OCI-M1 (cell line): Measurements from ENCODE around the gene PCDHGA8.
"Not testable (repeated sequence)": the region's sequence is repeated elsewhere in the genome, so short reads cannot be mapped to it uniquely, and the experiment has no call there.

Experiments
- DNase-seq: peaks from one replicate; lab custom pipeline; 2025; lab: John Stamatoyannopoulos, UW

Gene PCDHGA8

DNA sequence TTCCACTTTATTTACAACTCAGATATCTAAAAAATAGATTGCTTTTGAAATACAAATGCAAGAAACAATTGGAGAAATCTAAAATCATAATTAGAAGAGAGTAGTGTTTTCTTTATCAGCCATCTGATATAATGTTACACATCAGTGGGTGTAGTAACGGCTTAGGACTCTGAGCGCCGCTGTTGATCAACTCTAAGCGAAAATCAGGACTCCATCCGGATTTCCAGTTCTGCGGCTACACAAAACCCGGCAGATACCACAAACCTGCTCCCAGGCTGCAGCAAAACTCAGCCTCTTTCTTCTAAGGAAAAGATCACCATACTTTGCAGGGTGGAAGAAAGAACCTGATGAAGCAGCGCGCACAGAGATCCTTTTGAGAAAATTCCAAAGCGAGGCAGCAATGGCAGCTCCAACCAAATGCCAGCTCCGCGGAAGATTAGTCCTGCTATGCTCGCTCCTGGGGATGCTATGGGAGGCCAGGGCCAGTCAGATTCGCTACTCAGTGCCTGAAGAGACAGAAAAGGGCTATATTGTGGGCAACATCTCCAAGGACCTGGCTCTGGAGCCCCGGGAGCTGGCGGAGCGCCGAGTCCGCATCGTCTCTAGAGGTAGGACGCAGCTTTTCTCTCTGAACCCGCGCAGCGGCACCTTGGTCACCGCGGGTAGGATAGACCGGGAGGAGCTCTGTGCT is 10.3 kb downstream of the PCDHGA8 start, which contains the start of gene PCDHGA9:
Gene PCDHGA9, plus strand, starts transcription at position 226 of the 691 bp plus-strand sequence. Its CDS starts 175 bp downstream, at position 401.
- peak; percentile 29 for DNase-seq

- DNase-seq, result no peak
Observed at GRCh38 chr5:141403387-141403786, 11.0 kb downstream of the PCDHGA8 start.

GRCh38 chr5:141407790-141408505 is 15.5 kb downstream of the PCDHGA8 start, which contains the start of gene PCDHGB6:
PCDHGB6 (plus strand) TSS chr5:141408021; CDS start chr5:141408203, 182 bp downstream.
- not testable (repeated sequence) for DNase-seq

- no peak for DNase-seq
Observed at GRCh38 chr5:141409598-141410306, 17.3 kb downstream of the PCDHGA8 start.

GRCh38 chr5:141411575-141411974 is 19.1 kb downstream of the PCDHGA8 start:
- no peak for DNase-seq

DNA sequence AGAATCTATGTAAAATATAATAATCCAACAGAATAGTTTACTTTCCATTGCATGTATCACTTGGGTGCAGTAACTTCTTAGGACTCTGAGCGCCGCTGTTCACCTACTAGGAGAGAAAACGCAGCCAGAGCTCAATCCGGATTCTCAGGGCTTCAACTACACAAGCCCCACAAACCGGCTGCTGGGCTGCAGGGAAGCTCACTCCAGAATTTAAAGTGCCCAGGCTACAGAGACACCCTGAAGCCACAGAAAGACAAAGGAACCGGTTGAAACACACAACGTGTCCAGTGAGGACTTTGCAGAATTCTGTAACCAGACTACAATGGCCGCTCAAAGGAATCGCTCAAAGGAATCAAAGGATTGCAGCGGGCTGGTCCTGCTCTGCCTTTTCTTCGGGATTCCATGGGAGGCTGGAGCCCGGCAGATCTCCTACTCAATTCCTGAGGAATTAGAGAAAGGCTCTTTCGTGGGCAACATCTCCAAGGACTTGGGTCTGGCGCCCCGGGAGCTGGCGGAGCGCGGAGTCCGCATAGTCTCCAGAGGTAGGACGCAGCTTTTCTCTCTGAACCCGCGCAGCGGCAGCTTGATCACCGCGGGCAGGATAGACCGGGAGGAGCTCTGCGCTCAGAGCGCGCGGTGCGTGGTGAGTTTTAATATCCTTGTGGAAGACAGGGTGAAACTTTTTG is 20.6 kb downstream of the PCDHGA8 start, which contains the start of gene PCDHGA10:
Gene PCDHGA10, plus strand, starts transcription at position 134 of the 686 bp plus-strand sequence. Its CDS starts 189 bp downstream, at position 323.
- DNase-seq, result peak; percentile 89

DNA sequence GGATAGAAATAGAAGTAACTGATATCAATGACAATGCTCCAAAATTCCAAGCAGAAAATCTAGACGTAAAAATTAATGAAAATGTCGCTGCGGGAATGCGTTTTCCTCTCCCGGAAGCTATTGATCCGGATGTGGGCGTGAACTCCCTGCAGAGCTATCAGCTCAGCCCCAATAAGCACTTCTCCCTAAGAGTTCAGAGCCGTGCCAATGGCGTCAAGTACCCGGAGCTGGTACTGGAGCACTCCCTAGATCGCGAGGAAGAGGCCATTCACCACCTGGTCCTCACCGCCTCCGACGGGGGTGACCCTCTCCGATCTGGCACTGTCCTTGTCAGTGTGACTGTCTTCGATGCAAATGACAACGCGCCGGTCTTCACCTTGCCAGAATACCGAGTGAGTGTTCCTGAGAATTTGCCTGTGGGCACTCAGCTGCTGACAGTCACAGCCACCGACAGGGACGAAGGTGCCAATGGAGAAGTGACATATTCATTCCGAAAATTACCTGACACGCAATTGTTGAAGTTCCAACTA is 21.2 kb downstream of the PCDHGA8 start:
- DNase-seq, result no peak

DNA sequence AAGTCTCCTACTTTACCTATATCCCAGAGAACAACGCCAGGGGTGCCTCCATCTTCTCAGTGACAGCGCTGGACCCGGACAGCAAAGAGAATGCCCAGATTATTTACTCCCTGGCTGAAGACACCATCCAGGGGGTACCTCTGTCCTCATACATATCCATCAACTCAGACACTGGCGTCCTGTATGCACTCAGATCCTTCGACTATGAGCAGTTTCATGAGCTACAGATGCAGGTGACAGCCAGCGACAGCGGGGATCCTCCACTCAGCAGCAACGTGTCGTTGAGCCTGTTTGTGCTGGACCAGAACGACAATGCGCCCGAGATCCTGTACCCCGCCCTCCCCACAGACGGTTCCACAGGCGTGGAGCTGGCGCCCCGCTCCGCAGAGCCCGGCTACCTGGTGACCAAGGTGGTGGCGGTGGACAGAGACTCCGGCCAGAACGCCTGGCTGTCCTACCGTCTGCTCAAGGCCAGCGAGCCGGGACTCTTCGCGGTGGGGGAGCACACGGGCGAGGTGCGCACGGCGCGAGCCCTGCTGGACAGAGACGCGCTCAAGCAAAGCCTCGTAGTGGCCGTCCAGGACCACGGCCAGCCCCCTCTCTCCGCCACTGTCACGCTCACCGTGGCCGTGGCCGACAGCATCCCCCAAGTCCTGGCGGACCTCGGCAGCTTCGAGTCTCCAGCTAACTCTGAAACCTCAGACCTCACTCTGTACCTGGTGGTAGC is 22.3 kb downstream of the PCDHGA8 start:
- not testable (repeated sequence) for DNase-seq

DNA sequence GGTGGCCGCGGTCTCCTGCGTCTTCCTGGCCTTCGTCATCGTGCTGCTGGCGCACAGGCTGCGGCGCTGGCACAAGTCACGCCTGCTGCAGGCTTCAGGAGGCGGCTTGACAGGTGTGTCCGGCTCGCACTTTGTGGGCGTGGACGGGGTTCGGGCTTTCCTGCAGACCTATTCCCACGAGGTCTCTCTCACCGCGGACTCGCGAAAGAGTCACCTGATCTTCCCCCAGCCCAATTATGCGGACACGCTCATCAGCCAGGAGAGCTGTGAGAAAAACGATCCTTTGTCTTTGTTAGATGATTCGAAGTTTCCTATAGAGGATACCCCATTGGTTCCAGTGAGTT is 22.8 kb downstream of the PCDHGA8 start:
- DNase-seq, result not testable (repeated sequence)

- DNase-seq, result peak; percentile 31
Observed at GRCh38 chr5:141417494-141418172, 25.2 kb downstream of the PCDHGA8 start, which contains the start of gene PCDHGB7. PCDHGB7 (plus strand) TSS chr5:141417677; CDS start chr5:141417860, 183 bp downstream.

- no peak for DNase-seq
Observed at GRCh38 chr5:141419074-141419880, 26.8 kb downstream of the PCDHGA8 start.

DNA sequence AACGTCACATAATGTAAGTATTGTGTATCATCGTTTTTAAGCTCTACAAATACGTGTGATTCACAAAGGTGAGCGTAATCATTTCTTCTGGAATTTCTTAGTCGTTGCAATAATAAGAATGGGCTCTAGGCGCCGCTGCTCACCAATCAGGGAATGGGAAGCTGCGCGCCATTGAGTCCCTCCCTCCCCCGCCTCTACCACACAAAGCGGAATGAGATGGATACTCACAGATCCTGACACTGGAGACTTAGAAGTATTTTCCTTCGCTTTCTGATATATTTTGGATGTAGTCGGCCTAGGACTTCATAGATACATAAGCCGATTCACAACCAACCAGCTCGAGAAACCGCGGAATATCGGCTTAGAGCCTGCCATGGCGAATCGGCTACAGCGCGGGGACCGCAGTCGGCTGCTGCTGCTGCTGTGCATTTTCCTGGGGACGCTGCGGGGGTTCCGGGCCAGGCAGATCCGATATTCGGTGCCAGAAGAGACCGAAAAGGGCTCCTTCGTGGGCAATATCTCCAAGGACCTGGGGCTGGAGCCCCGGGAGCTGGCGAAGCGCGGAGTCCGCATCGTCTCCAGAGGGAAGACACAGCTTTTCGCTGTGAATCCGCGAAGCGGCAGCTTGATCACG is 28.5 kb downstream of the PCDHGA8 start, which contains the start of gene PCDHGA11:
Gene PCDHGA11, plus strand, starts transcription at position 197 of the 634 bp plus-strand sequence. Its CDS starts 177 bp downstream, at position 374.
- peak; percentile 73 for DNase-seq

DNA sequence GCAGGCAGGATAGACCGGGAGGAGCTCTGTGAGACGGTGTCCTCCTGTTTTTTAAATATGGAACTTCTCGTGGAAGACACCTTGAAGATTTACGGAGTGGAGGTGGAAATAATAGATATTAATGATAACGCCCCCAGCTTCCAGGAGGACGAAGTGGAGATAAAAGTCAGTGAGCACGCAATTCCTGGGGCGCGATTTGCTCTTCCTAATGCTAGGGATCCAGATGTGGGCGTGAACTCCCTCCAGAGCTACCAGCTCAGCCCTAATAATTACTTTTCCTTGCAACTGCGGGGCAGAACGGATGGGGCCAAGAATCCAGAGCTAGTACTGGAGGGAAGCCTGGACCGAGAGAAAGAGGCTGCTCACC is 29.0 kb downstream of the PCDHGA8 start:
- no peak for DNase-seq

DNA sequence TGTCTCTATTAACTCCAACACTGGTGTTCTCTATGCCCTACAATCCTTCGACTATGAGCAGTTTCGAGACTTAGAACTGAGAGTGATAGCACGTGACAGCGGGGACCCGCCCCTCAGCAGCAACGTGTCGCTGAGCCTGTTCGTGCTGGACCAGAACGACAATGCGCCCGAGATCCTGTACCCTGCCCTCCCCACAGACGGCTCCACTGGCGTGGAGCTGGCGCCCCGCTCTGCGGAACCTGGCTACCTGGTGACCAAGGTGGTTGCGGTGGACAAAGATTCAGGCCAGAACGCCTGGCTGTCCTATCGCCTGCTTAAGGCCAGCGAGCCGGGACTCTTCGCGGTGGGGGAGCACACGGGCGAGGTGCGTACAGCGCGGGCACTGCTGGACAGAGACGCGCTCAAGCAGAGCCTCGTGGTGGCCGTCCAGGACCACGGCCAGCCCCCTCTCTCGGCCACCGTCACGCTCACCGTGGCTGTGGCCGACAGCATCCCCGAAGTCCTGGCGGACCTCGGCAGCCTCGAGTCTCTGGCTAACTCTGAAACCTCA is 30.4 kb downstream of the PCDHGA8 start:
- DNase-seq, result no peak

DNA sequence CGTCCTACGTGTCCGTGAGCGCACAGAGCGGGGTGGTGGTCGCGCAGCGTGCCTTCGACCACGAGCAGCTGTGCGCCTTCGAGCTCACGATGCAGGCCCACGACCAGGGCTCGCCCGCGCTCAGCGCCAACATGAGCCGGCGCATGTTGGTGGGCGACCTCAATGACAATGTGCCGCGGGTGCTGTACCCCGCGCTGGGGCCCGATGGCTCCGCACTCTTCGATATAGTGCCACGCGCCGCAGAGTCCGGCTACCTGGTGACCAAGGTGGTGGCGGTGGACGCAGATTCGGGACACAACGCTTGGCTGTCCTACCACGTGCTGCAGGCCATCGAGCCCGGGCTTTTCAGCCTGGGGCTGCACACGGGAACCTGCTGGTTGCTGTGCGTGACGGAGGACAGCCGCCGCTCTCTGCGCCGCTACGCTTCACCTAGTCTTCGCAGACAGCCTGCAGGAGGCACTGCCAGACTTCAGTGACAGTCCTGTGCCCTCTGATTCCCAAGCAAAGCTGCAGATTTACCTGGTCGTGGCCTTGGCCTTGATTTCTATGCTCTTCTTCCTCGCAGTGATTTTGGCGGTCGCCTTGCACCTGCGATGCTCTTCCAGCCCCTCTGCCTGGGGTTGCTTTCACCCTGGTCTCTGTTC is 35.5 kb downstream of the PCDHGA8 start:
- DNase-seq, result no peak

GRCh38 chr5:141430332-141431113 is 38.1 kb downstream of the PCDHGA8 start, which contains the start of gene PCDHGA12:
PCDHGA12 (plus strand) TSS chr5:141430507; CDS start chr5:141430760, 253 bp downstream.
- peak; percentile 61 for DNase-seq

DNA sequence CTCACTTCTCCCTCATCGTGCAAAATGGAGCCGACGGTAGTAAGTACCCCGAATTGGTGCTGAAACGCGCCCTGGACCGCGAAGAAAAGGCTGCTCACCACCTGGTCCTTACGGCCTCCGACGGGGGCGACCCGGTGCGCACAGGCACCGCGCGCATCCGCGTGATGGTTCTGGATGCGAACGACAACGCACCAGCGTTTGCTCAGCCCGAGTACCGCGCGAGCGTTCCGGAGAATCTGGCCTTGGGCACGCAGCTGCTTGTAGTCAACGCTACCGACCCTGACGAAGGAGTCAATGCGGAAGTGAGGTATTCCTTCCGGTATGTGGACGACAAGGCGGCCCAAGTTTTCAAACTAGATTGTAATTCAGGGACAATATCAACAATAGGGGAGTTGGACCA is 38.9 kb downstream of the PCDHGA8 start:
- DNase-seq, result no peak
